HK-2 (cell line): Measurements from ENCODE around the gene GCNT1.

Experiments used
- DNase-seq: peaks from one replicate; pipeline ENCODE4 v3.0.0-alpha.2; 2018; ENCODE audit not compliant: unreplicated experiment

Gene GCNT1

DNA sequence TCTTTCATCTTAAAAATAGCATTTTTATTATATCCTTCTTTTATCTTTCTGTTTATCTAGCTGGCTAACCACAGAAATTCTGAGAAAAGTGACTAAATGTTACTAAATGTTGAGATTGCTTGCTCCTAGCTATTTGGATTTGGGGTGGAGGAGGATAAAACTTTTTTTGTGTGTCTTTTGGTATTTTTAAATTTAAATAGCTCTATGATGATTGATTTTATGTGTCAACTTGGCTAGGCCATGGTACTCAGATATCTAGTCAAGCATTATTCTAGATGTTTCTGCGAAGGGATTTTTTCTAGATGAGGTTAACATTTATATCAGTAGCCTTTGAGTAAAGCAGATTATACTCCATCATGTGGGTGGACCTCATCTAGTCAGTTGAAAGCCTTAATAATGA is 75.0 kb downstream of the GCNT1 start:
- no peak for DNase-seq

DNA sequence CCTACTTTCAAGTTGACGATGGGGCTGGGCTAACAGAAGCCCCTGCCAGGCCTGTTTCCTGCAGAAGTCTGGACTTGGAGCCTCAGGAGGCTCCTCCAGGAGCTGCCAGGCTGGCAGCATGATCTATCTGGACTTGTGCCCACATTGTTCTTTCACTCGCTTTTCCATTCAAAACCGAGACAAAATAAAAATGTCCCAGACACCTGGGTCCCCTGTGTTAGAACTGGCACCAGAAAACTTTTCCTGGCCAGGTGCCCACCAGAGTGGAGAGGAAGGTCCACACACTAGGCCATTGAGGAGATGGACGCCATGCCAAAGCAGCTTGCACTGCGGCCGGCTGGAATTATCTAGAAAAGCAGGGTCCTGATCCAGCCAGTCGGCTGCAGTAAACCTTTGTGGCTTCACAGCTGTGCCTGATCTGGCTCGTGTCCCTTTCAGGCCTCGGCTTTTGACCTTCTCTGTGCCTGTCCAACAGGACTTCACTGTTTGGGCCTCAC is 78.2 kb downstream of the GCNT1 start:
- no peak for DNase-seq

DNA sequence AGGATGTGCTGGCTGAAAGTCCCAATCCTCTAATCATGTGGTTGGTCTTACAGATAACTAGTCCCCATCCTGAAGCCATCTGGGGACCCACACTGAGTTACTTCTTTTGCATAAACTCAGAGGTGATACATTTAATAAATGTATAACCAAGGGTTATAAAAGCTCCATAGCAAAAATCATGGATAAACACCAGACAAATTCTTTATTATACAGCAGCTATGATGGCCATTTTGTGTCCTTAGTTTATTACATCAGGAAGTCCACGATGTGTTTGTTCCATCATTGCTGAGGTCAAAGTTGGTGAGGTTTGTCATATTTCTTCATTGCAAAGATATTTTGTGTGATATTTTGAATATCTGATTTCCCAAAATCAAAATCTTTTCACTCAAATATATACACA is 80.2 kb downstream of the GCNT1 start:
- no peak for DNase-seq

DNA sequence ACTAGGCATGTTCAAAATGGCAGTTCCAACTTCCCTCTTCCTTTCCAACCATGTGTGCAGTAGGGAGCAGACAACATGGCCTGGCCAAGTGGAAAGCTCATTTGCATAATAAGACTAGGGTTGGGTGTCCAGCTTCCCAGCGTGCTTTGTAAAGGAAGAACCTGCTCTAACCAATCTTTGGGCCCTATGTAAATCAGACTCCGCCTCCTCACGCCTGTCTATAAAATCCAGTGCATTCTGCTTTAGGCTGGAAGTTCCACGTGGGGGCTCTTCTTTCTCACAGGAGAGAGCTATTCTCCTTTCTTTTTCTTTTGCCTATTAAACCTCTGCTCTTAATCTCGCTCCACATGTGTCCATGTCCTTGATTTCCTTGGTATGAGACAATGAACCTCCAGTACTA is 83.4 kb downstream of the GCNT1 start:
- no peak for DNase-seq

DNA sequence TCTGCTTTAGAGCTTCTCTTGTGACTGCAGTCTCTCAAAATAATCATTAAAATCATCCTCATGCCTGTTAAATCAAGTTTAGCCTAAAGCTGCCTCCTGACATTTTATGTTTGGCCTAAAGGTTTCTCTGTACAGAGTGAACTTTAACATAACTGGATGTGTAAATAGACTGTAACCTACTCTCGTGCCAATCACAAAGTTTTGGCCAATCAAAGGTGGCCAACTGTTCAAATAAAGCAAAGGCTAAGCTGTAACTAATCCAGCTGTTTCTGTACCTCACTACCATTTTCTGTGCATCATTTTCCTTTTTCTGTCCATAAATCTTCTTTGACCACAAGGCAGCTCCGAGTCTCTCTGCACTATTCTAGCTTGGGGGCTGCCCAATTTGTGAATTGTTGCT is 86.2 kb downstream of the GCNT1 start:
- DNase-seq: no peak

DNA sequence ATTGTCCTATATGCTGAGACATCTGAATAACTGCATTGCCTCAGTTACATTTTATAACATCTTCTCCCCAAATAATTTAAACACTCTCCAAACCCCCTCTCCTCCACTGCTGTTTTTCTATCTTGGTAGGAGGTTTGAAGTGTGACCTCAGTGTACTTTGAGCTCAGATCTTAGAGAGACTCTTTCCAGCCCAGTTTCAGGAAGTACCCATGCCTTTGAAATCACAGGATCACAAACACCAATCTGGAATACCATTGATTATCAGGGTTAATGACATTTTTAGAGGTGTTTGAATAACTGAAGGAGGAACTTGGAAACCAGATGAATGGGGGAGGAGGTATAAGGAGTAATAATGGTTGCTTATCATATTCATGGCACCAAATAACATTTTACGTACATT is 93.2 kb downstream of the GCNT1 start:
- no peak for DNase-seq

DNA sequence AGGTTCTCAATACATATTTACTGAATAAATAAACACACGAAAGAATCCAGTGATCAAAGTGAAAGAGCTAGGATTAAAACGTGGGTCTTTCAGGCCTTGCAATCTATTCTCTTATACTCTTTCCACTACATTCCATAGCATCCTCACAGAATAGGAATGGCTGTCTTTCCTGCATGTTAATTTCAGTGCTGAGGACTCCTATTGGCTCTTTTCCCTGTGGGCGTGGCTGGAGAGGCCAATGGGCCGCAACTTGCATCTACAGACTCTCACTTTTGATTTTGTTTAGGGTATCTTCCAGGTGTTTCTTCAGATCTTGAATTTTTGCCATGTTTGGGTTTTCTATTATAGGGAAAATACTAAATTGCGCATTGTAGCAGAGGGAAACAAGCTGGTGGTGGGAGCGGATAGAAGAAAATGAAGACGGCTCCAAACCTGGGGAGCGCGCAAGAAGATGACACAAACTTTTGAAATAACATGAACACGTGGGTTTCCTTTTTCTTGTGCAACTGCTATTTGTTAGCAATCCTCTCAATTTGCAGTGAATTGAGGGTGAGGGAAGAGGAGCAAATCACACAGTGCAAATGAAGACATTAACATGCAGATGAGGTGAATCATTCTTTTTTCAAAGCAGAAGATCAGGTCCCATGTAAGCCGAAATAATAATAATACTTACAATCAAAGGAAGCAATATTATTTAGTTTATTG is 93.9 kb downstream of the GCNT1 start:
- DNase-seq: no peak

DNA sequence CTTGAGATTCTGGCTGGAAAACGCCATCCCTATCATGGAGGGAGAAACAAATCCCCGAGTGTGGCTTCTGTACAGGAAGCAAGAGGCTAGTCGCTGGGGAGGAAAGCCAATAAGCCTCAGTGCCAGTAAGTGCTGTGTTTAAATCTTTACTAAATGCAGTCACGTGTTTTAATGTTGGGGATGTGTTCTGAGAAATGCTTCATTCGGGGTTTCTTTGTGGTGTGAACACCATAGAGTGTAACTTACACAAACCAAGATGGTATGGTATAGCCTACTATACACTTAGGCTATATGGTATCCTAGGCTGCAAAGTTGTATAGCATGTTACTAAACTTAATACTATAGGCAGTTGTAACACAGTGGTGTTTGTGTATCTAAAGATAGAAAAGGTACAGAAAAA is 94.7 kb downstream of the GCNT1 start:
- no peak for DNase-seq
